Mesendoderm (in vitro differentiated cells): Measurements from ENCODE around the gene ANXA5.

ENCODE experiments used
- DNase-seq: peaks from one replicate; pipeline ENCODE4 v3.0.0; 2013
- H2AK5ac ChIP-seq: 2 replicates; pipeline ENCODE4 v1.6.1; 2013; ENCODE audit warnings: low read length, inconsistent platforms
- H2BK120ac ChIP-seq: 2 replicates; pipeline ENCODE4 v1.6.1; 2013; ENCODE audit warnings: low read depth, mild to moderate bottlenecking, low read length, moderate library complexity, mixed read lengths
- H2BK15ac ChIP-seq: replicated peaks from 2 replicates; pipeline ENCODE4 v1.6.1; 2013; ENCODE audit warnings: low read depth, mild to moderate bottlenecking, moderate library complexity
- H2BK5ac ChIP-seq: 2 replicates; pipeline ENCODE4 v1.6.1; 2013; ENCODE audit warnings: low read length, inconsistent platforms
- H3K18ac ChIP-seq: 2 replicates; pipeline ENCODE4 v1.6.1; 2013; ENCODE audit warnings: mild to moderate bottlenecking, low read length, mixed read lengths
- H3K23ac ChIP-seq: one replicate; pipeline ENCODE4 v1.6.1; 2013; ENCODE audit warnings: low read length
- H3K27ac ChIP-seq: 2 replicates; pipeline ENCODE4 v1.5.1; 2013; ENCODE audit warnings: low read depth, mild to moderate bottlenecking, inconsistent platforms, low read length, moderate library complexity
- H3K27me3 ChIP-seq: 2 replicates; pipeline ENCODE4 v1.6.1; 2013; ENCODE audit warnings: low read length, control low read depth, mild to moderate bottlenecking, inconsistent platforms; ENCODE audit not compliant: insufficient read depth, poor library complexity
- H3K36me3 ChIP-seq: 2 replicates; pipeline ENCODE4 v1.6.1; 2013; ENCODE audit warnings: low read length, inconsistent platforms; ENCODE audit not compliant: control insufficient read depth, insufficient read depth
- H3K4ac ChIP-seq: one replicate; pipeline ENCODE4 v1.6.1; 2013; ENCODE audit warnings: low read depth, mild to moderate bottlenecking, low read length, moderate library complexity
- H3K4me1 ChIP-seq: 2 replicates; pipeline ENCODE4 v1.6.1; 2013; ENCODE audit warnings: low read depth, low read length, inconsistent platforms; ENCODE audit not compliant: control insufficient read depth
- H3K4me2 ChIP-seq: 2 replicates; pipeline ENCODE4 v1.6.1; 2013; ENCODE audit warnings: low read length
- H3K4me3 ChIP-seq: 2 replicates; pipeline ENCODE4 v1.5.1; 2013; ENCODE audit warnings: mild to moderate bottlenecking, low read length
- H3K56ac ChIP-seq: one replicate; pipeline ENCODE4 v1.6.1; 2013; ENCODE audit warnings: low read length
- H3K79me1 ChIP-seq: 2 replicates; pipeline ENCODE4 v1.6.1; 2013; ENCODE audit warnings: low read length, inconsistent platforms
- H3K79me2 ChIP-seq: 2 replicates; pipeline ENCODE4 v1.6.1; 2013; ENCODE audit warnings: mild to moderate bottlenecking, low read length; ENCODE audit not compliant: control insufficient read depth, insufficient read depth
- H3K9ac ChIP-seq: 2 replicates; pipeline ENCODE4 v1.6.1; 2013; ENCODE audit warnings: low read length, inconsistent platforms
- H4K5ac ChIP-seq: one replicate; pipeline ENCODE4 v1.6.1; 2013; ENCODE audit warnings: low read length
- H4K8ac ChIP-seq: one replicate; pipeline ENCODE4 v1.6.1; 2013; ENCODE audit warnings: low read depth, mild to moderate bottlenecking, control low read depth, low read length, moderate library complexity
- WGBS: extraction: QIAGEN DNeasy Blood & Tissue Kit; methylation state at CpG from one replicate; pipeline ENCODE4 v1.1.7; 2013; ENCODE audit warnings: low lambda C conversion rate, missing lambda C conversion rate; ENCODE audit not compliant: insufficient coverage; ENCODE audit errors: extremely low coverage; 5-methylcytosine and 5-hydroxymethylcytosine counted together

The ANXA5 gene

DNA sequence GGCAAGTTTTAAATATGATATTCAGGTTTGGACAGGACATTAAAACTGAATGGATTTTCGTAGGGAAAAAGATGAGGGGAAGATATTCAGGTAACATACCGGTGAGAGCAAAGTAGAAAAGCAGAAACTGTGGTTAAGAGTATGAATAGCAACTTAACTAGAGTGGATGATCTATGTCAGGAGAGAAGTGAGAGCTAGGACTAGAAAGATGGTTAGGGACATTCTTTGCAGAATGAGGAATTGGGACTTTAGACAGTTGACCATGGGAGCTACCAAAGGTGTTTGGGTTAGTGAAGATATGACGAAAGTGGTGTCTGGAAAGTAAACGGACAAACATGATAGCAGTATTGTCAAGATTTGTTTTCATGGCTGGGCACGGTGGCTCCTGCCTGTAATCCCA lies 45.2 kb downstream of the ANXA5 start:
- Histone ChIP-seq H3K79me1 (no peaks in the 10 kb centered on the region), H2BK5ac (no peak overlapping the region), H3K4me3 (no peak overlapping the region), H3K27ac (no peak overlapping the region), H2AK5ac (no peak overlapping the region), H3K36me3 (no peaks in the 10 kb centered on the region), H4K8ac (no peak overlapping the region), H3K18ac (no peak overlapping the region), H3K4me1 (no peaks in the 10 kb centered on the region), H4K5ac (no peak overlapping the region), H3K4me2 (no peak overlapping the region), H3K23ac (no peak overlapping the region), H3K27me3 (no peaks in the 10 kb centered on the region), H3K9ac (no peak overlapping the region), H2BK15ac (no peak overlapping the region), H3K79me2 (no peaks in the 10 kb centered on the region), H3K56ac (no peak overlapping the region), H2BK120ac (no peak overlapping the region), H3K4ac (no peak overlapping the region)
- WGBS: no CpG with 5 or more reads among the region's 5 CpGs
- no peak for DNase-seq

DNA sequence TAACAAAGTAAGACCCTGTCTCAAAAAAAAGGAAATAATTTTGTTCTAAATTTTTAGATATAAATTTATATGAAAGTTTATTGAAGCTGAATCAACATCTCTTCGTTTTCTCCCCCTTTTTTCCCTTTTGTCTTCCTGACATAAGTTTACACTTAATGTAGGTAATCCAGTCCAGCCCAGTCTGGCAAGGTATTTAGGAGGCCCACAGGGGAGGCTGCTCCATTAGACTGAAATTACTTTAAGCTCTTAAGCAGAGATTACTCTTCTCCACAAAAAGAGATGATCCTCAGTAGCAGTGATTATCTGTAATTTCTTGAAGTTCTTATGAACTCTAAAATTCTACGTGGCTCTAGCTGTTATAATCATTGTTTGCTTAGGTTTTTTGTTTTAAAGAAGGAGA lies 46.0 kb downstream of the ANXA5 start:
- H3K4me2 ChIP-seq: no peak overlapping the region

DNA sequence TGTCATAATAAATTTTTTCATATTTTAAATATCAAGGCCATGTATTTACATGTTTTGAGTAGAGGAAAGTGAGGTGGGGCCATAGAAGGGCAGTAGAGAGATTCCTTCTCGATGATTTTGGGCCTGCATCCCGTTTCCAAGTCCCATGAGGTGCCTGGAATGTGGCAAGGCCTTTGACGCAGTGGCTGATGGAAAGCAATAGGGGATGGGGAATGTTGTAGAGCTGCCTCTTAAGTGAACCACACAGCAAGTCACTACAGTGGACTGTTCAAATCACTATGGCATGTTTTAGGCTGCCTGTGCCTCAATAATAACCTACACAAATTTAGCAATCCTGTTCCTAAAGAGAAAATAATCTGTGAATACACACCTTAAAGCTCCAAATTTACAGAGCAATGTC lies 48.3 kb downstream of the ANXA5 start:
- Histone ChIP-seq H3K4ac (no peak overlapping the region), H2BK15ac (no peak overlapping the region), H3K27ac (no peak overlapping the region), H3K79me2 (no peaks in the 10 kb centered on the region), H3K27me3 (no peaks in the 10 kb centered on the region), H3K56ac (no peak overlapping the region), H3K9ac (no peak overlapping the region), H3K36me3 (no peaks in the 10 kb centered on the region), H2AK5ac (no peak overlapping the region), H4K5ac (no peak overlapping the region), H3K4me1 (no peaks in the 10 kb centered on the region), H2BK120ac (no peak overlapping the region), H3K4me2 (no peak overlapping the region), H3K18ac (no peak overlapping the region), H4K8ac (no peak overlapping the region), H3K4me3 (no peak overlapping the region), H2BK5ac (no peak overlapping the region), H3K79me1 (no peaks in the 10 kb centered on the region), H3K23ac (no peak overlapping the region)
- DNase-seq: peak; percentile 45
- WGBS: no CpG with 5 or more reads among the region's 3 CpGs

More for the DNA sequence above, 46.0 kb downstream of the ANXA5 start:
- Histone ChIP-seq H2BK5ac (no peak overlapping the region), H2AK5ac (no peak overlapping the region), H3K4me3 (no peak overlapping the region), H3K27ac (no peak overlapping the region), H3K79me1 (no peaks in the 10 kb centered on the region), H3K36me3 (no peaks in the 10 kb centered on the region), H3K79me2 (no peaks in the 10 kb centered on the region), H3K4me1 (no peaks in the 10 kb centered on the region), H3K23ac (no peak overlapping the region), H2BK120ac (no peak overlapping the region), H3K9ac (no peak overlapping the region), H2BK15ac (no peak overlapping the region), H3K18ac (no peak overlapping the region), H3K4ac (no peak overlapping the region), H4K8ac (no peak overlapping the region), H4K5ac (no peak overlapping the region), H3K56ac (no peak overlapping the region), H3K27me3 (no peaks in the 10 kb centered on the region)
- WGBS: no CpG with 5 or more reads among the region's 2 CpGs
- no peak for DNase-seq

DNA sequence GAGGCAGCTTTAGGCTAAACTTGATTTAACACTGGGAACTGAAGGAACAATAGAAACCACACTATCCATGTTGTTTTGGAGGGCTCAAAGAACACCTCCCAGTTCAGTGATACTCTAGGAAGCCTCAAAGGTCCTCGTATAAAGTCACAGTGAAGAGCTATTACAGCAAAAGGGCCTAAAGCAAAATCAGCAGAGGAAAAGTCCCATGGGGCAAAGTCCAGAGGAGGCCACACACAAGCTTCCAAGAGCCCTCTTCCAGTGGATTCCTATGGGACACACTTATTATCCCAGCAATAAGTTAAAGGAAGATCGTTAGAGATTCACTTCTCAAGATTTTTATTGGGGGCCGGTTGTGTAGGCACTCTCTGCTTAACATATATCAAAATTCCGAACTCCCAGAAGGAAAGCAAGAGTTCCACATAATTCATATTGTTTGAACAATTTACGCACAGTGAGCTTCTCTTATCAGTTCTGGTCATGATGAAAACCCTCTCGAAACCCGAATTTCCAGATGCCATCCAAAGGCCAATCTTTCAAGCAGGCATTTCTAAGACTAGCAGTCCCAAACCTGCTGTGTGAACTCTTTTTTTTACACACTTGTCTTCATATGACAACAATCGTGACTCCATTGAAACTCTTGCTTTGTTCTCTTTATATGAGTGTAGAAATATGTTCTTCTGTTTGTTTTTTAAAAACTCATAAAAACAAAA lies 53.7 kb downstream of the ANXA5 start:
- Histone ChIP-seq H3K4me3 (no peak overlapping the region), H3K4me2 (no peak overlapping the region), H2BK120ac (no peak overlapping the region), H3K79me2 (no peaks in the 10 kb centered on the region), H3K27ac (no peak overlapping the region), H3K56ac (no peak overlapping the region), H3K9ac (no peak overlapping the region), H2BK15ac (no peak overlapping the region), H3K36me3 (no peaks in the 10 kb centered on the region), H3K4ac (no peak overlapping the region), H4K8ac (no peak overlapping the region), H3K27me3 (no peaks in the 10 kb centered on the region), H3K79me1 (no peaks in the 10 kb centered on the region), H3K4me1 (no peaks in the 10 kb centered on the region), H3K18ac (no peak overlapping the region), H2BK5ac (no peak overlapping the region), H3K23ac (no peak overlapping the region), H2AK5ac (no peak overlapping the region), H4K5ac (no peak overlapping the region)
- no peak for DNase-seq
- WGBS: no CpG with 5 or more reads among the region's 8 CpGs

DNA sequence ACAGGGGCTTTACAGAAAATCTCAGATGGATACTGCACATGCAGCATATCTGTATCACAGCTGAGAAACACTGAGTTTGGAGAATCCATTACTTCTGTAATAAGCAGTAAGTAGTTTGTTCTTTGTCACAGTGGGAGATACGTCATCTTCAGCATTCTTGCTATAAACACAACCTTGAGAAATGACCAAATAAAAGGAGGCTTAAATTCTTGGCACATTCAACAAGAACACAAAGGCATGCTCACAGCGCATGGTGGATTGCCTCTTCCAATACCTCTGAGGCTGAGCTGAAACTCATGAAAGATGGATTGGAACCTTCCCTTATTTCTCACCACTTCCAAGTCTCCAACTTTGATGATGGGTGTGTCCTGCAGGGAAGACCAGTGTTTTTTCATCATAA lies 54.5 kb downstream of the ANXA5 start:
- H3K4ac ChIP-seq: no peak overlapping the region
- no peak overlapping the region for H2BK5ac ChIP-seq
- H3K79me2 ChIP-seq: no peaks in the 10 kb centered on the region
- H3K27me3 ChIP-seq: no peaks in the 10 kb centered on the region
- H3K56ac ChIP-seq: no peak overlapping the region
- H2BK15ac ChIP-seq: no peak overlapping the region
- no peak overlapping the region for H4K5ac ChIP-seq
- H3K4me1 ChIP-seq: no peaks in the 10 kb centered on the region
- H3K79me1 ChIP-seq: no peaks in the 10 kb centered on the region
- H3K27ac ChIP-seq: no peak overlapping the region
- H2BK120ac ChIP-seq: no peak overlapping the region
- no peak overlapping the region for H3K18ac ChIP-seq
- no peak overlapping the region for H3K4me3 ChIP-seq
- no peak overlapping the region for H3K9ac ChIP-seq
- no peak overlapping the region for H2AK5ac ChIP-seq
- DNase-seq: no peak
- H3K36me3 ChIP-seq: no peaks in the 10 kb centered on the region
- WGBS: no CpG with 5 or more reads among the region's 2 CpGs
- no peak overlapping the region for H4K8ac ChIP-seq
- no peak overlapping the region for H3K4me2 ChIP-seq
- no peak overlapping the region for H3K23ac ChIP-seq

DNA sequence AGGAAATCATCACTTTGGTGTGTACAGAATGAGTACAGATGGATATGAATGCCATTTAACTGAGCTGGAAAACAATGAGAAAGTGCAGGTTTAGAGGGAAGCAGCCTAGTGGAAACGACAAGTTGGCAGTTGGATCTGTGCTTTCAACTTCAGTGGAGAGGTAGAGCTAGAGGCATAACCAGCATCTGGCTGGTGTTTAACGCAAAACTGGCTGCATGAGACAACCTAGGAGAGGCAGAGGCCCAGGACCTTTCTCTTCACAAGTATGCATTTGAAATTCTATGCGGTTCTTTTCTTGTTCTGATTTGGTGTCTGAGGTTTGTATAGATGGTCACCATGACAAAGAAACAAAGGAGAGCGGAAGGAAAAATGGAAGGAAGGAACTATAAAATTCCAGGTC lies 63.1 kb downstream of the ANXA5 start:
- Histone ChIP-seq H2BK15ac (no peak overlapping the region), H3K27me3 (no peaks in the 10 kb centered on the region), H3K23ac (no peak overlapping the region), H3K9ac (no peak overlapping the region), H3K56ac (no peak overlapping the region), H3K4me2 (no peak overlapping the region), H2BK5ac (no peak overlapping the region), H2AK5ac (no peak overlapping the region), H4K5ac (no peak overlapping the region), H3K18ac (no peak overlapping the region), H4K8ac (no peak overlapping the region), H3K27ac (no peak overlapping the region), H3K4me1 (no peaks in the 10 kb centered on the region), H3K4me3 (no peak overlapping the region), H3K79me1 (no peaks in the 10 kb centered on the region), H3K36me3 (no peaks in the 10 kb centered on the region), H3K4ac (no peak overlapping the region), H3K79me2 (no peaks in the 10 kb centered on the region), H2BK120ac (no peak overlapping the region)
- WGBS: no CpG with 5 or more reads among the region's 4 CpGs
- peak; percentile 5 for DNase-seq
